Activated naive CD8-positive, alpha-beta T cell treated with anti-CD3 and anti-CD28 coated beads, Interleukin-2, amount 50 U/mL, for 24 hours (primary cell): Measurements from ENCODE around the gene NEK6.

Experiments used
- ATAC-seq: fragments of 150-1000 bp; cut with Tn5 transposase; one replicate; pipeline ENCODE4 v1.10.0; 2021
- DNase-seq: peaks from one replicate; pipeline ENCODE4 v3.0.0; 2021
- H3K27ac Mint-ChIP-seq: one replicate; pipeline ENCODE4 v1.8.0; 2021; ENCODE audit warnings: mild to moderate bottlenecking, mixed read lengths
- H3K27me3 Mint-ChIP-seq: one replicate; pipeline ENCODE4 v1.8.0; 2021; ENCODE audit warnings: mixed read lengths
- H3K36me3 Mint-ChIP-seq: one replicate; pipeline ENCODE4 v1.8.0; 2021; ENCODE audit warnings: low read depth, mixed read lengths
- H3K4me1 Mint-ChIP-seq: one replicate; pipeline ENCODE4 v1.8.0; 2021; ENCODE audit warnings: mixed read lengths
- H3K4me3 Mint-ChIP-seq: one replicate; pipeline ENCODE4 v1.8.0; 2021; ENCODE audit warnings: mild to moderate bottlenecking, moderate library complexity, mixed read lengths
- H3K9me3 Mint-ChIP-seq: one replicate; pipeline ENCODE4 v1.8.0; 2021; ENCODE audit warnings: mixed read lengths

The NEK6 gene

DNA sequence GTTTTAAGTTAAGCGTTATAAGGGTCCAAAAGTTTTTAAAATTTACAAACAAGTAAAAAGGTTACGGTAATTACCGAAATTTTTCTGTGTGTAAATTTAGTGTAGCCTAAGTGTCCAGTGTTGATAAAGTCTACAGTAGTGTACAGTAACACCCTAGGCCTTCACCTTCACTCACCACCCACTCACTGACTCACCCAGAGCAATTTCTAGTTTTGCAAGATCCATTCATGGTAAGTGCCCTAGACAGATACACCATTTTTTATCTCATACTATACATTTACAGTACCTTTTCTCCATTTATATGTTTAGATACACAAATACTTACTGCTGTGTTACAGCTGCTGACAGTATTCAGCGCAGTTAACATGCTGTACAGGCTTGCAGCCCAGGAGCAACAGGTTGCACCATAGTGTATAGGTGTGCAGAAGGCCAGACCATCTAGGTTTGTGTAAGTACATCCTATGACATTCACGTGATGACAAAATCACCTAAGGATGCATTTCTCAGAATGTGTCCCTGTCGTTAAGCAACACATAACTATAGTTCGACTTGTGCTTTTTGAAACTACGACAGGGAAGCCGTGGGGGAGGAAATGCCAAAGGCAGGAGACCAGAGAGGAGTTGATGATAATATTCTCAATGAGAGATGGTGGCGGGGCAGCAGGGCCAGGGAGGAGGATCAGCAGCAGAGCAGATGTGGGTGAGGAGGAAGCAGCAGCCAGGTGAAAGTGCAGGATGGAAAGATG lies 108.9 kb downstream of the NEK6 start:
- no peaks in the 10 kb centered on the region for H3K9me3 Mint-ChIP-seq
- peaks cover 20% of the 10 kb centered on the region for H3K36me3 Mint-ChIP-seq
- H3K4me1 Mint-ChIP-seq: peaks cover 37% of the 10 kb centered on the region
- no peak for DNase-seq
- H3K4me3 Mint-ChIP-seq: no peak overlapping the region
- H3K27ac Mint-ChIP-seq: peak overlapping the region; percentile 24
- no peaks in the 10 kb centered on the region for H3K27me3 Mint-ChIP-seq
- ATAC-seq: peak; percentile 36

DNA sequence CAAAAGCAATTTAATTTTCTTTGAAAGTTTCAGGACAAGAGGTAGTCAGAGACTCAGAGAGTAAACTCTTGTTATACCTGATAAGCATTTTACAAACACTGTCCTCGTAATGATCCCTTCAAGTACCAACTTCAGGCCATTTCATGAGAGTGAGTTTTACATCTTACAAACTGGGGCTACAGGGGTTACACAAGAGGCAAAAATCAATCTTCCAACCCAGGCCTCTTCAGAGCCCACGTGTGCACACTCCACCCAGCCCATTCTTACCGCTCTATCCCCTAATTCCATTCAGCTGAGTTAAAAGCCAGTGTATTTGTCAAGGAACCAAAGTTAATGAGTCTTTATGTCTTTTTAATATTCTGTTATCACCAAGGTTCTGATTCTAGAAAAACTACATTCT lies 110.9 kb downstream of the NEK6 start:
- Mint-ChIP-seq H3K27me3 (no peaks in the 10 kb centered on the region), H3K4me1 (peaks cover 37% of the 10 kb centered on the region), H3K9me3 (no peaks in the 10 kb centered on the region), H3K4me3 (no peak overlapping the region), H3K36me3 (peaks cover 17% of the 10 kb centered on the region), H3K27ac (no peak overlapping the region)
- no peak for ATAC-seq
- DNase-seq: no peak

GRCh38 chr9:124369231-124369797 lies 111.6 kb downstream of the NEK6 start:
- Mint-ChIP-seq H3K9me3 (no peaks in the 10 kb centered on the region), H3K27ac (no peak overlapping the region), H3K27me3 (no peaks in the 10 kb centered on the region), H3K4me1 (peaks cover 37% of the 10 kb centered on the region), H3K4me3 (no peak overlapping the region), H3K36me3 (peaks cover 19% of the 10 kb centered on the region)
- DNase-seq (no peak), ATAC-seq (no peak)

GRCh38 chr9:124370896-124371582 lies 113.3 kb downstream of the NEK6 start:
- peaks cover 35% of the 10 kb centered on the region for H3K4me1 Mint-ChIP-seq

GRCh38 chr9:124372038-124372437 lies 114.3 kb downstream of the NEK6 start:
- Mint-ChIP-seq H3K9me3 (no peaks in the 10 kb centered on the region), H3K27me3 (no peaks in the 10 kb centered on the region), H3K4me3 (no peak overlapping the region), H3K36me3 (peaks cover 29% of the 10 kb centered on the region), H3K4me1 (peaks cover 28% of the 10 kb centered on the region), H3K27ac (no peak overlapping the region)
- ATAC-seq (no peak), DNase-seq (no peak)

More at GRCh38 chr9:124370896-124371582, 113.3 kb downstream of the NEK6 start:
- Mint-ChIP-seq H3K4me3 (no peak overlapping the region), H3K9me3 (no peaks in the 10 kb centered on the region), H3K36me3 (peaks cover 25% of the 10 kb centered on the region), H3K27ac (no peak overlapping the region), H3K27me3 (no peaks in the 10 kb centered on the region)
- ATAC-seq (no peak), DNase-seq (no peak)

DNA sequence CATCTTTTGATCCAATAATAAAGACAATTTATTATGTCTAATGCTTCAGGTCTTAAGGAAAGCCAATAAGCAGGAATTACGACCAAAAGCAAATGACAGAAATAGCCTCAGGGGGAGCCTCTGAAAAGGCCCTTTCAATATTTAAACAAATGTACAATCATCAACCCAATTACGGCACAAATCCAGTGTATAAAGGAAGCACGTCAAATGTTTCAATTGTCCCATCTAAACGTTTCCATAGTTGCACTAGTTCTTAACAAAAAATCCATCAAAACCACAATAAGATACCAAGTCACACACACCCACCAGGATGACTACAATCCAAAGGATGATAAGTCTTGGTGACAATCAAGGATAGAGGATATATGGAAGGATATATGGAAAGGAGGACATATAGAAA lies 115.6 kb downstream of the NEK6 start:
- H3K36me3 Mint-ChIP-seq: peaks cover 36% of the 10 kb centered on the region
- H3K27ac Mint-ChIP-seq: no peak overlapping the region
- H3K4me3 Mint-ChIP-seq: no peak overlapping the region
- ATAC-seq (no peak), DNase-seq (no peak)
- peaks cover 20% of the 10 kb centered on the region for H3K4me1 Mint-ChIP-seq
- no peaks in the 10 kb centered on the region for H3K9me3 Mint-ChIP-seq
- H3K27me3 Mint-ChIP-seq: no peaks in the 10 kb centered on the region

GRCh38 chr9:124373851-124374250 lies 116.1 kb downstream of the NEK6 start:
- Mint-ChIP-seq H3K36me3 (peaks cover 36% of the 10 kb centered on the region), H3K27me3 (no peaks in the 10 kb centered on the region), H3K9me3 (no peaks in the 10 kb centered on the region), H3K4me1 (peaks cover 20% of the 10 kb centered on the region), H3K27ac (no peak overlapping the region), H3K4me3 (no peak overlapping the region)
- DNase-seq (no peak), ATAC-seq (no peak)

GRCh38 chr9:124375726-124376125 lies 118.0 kb downstream of the NEK6 start:
- DNase-seq (no peak), ATAC-seq (no peak)
- Mint-ChIP-seq H3K4me1 (peaks cover 25% of the 10 kb centered on the region), H3K36me3 (peaks cover 44% of the 10 kb centered on the region), H3K9me3 (no peaks in the 10 kb centered on the region), H3K27me3 (no peaks in the 10 kb centered on the region), H3K4me3 (no peak overlapping the region), H3K27ac (no peak overlapping the region)

DNA sequence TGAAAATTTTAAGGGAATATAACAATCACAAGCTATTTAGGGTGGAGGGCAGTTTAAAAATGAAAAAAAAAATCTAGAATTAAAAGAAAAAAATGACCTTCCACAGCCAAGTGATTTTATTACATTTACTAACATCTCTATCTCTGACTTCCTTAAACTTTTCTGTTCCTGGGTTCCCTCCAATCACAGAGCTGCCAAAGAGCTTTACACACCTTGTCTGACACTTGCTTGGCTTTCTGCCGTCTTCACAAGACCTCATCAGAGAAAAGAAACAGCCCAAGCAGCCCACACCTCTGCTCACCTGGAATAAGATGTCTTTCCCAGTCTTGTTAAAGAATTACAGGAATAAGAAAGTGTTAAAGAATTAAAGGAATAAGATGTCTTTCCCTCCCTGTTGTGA lies 118.6 kb downstream of the NEK6 start:
- H3K27ac Mint-ChIP-seq: no peak overlapping the region
- no peak overlapping the region for H3K4me3 Mint-ChIP-seq
- peaks cover 48% of the 10 kb centered on the region for H3K36me3 Mint-ChIP-seq
- H3K27me3 Mint-ChIP-seq: no peaks in the 10 kb centered on the region
- H3K9me3 Mint-ChIP-seq: no peaks in the 10 kb centered on the region
- ATAC-seq: no peak
- peaks cover 25% of the 10 kb centered on the region for H3K4me1 Mint-ChIP-seq
- no peak for DNase-seq

DNA sequence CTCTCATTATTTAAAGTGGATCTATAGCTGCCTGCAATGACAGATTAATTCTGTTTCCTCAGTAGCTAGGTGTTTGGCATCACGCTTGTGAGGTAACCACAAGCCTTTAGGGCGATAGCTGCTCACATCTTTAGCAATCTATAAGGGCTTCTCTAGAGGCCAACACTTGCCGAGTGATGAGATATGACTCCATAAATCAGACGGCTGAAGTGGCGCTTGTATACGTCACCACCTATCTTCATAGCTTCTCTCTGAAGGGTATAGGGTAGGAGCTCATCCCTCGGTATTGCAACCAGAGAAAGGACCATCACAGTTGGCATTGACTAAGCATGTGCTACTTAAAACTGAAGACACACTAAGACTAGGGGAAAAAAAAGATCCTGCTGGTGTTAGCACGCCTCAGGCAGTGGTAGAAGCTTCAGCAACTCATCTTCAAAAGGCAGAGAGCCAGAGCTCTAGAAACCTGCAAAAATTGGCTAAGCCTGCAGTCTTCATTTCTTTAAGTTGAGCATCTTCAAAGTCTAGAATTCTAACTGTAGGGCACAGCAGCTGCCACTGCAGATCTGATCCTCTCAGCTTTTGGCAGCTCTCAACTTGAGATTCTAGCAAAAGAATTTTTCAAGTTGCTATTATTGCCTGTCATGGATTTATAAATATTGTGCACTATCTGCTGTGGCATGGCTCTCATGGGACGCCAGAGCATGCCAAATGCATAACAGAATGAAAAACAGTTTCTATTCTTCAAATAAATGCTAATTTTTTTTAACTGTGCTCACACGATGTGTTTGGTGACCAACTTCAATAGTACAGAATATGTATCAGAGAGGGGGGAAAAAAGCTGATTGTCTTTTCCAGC lies 120.0 kb downstream of the NEK6 start:
- H3K9me3 Mint-ChIP-seq: no peaks in the 10 kb centered on the region

DNA sequence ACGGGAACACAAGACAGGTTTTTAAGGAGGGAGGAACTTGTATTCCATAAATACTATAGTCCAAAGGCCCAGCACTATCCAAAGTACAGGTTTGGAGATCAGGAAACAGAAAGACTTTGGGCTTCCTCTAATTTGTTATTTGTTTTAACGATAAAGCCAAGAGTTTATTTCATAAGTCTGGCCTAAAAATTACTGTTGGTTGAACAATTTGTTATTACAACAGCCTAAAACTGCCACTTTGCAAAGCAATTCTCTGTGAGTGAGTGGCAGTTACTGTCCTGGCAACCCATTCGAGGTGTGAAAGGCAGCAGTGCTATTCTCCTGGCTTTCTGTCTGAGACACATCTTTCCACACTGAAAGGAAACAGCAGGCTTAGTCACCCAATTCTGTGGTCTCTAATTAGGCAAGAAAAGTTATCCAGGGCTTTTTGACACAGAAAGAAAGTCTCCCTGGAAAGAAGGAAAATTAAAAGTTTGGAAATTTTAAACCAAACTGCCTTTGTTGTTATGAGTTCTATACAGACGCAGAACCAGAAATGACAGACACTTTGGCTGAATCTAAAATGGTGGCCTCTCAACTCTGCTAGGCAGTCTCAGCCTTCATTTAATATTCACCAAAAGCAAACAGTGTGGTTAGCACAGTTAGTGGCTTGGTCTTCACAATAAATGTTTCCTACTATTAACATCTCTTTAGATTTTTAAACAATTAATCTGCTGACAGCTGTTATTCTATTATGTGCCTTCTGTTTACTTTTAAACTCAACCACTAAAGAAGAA lies 123.6 kb downstream of the NEK6 start:
- ATAC-seq (peak; percentile 95), DNase-seq (peak; percentile 14)
- H3K36me3 Mint-ChIP-seq: peaks cover 49% of the 10 kb centered on the region
- H3K4me3 Mint-ChIP-seq: no peak overlapping the region
- no peaks in the 10 kb centered on the region for H3K9me3 Mint-ChIP-seq
- H3K4me1 Mint-ChIP-seq: peaks cover 31% of the 10 kb centered on the region
- H3K27me3 Mint-ChIP-seq: no peaks in the 10 kb centered on the region
- H3K27ac Mint-ChIP-seq: peak overlapping the region; percentile 54

More for the DNA sequence above, 120.0 kb downstream of the NEK6 start:
- DNase-seq (no peak), ATAC-seq (no peak)
- Mint-ChIP-seq H3K27ac (no peak overlapping the region), H3K27me3 (no peaks in the 10 kb centered on the region), H3K4me3 (no peak overlapping the region), H3K36me3 (peaks cover 46% of the 10 kb centered on the region), H3K4me1 (peaks cover 30% of the 10 kb centered on the region)

DNA sequence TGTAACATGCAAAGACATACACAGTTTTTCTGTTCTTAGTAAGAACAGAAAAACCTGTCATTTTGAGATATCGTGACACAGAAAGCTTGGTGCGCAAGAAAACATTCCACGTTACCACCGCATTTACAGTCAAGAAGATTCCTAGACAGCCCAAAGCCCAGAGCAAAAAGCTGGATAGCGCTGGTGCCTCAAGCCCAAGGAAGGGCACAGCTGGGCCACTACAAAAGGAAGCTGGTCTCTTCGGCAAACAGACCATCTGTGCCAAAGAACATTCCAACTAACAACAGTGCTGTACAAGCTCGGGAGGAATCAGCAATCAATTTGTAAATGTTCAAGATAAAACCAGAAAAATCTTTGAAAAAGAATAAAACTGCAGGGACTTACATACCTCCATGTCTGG lies 126.5 kb downstream of the NEK6 start:
- no peaks in the 10 kb centered on the region for H3K9me3 Mint-ChIP-seq
- H3K4me3 Mint-ChIP-seq: no peak overlapping the region
- ATAC-seq (no peak), DNase-seq (no peak)
- no peak overlapping the region for H3K27ac Mint-ChIP-seq
- peaks cover 37% of the 10 kb centered on the region for H3K36me3 Mint-ChIP-seq
- peaks cover 37% of the 10 kb centered on the region for H3K4me1 Mint-ChIP-seq
- H3K27me3 Mint-ChIP-seq: no peaks in the 10 kb centered on the region

DNA sequence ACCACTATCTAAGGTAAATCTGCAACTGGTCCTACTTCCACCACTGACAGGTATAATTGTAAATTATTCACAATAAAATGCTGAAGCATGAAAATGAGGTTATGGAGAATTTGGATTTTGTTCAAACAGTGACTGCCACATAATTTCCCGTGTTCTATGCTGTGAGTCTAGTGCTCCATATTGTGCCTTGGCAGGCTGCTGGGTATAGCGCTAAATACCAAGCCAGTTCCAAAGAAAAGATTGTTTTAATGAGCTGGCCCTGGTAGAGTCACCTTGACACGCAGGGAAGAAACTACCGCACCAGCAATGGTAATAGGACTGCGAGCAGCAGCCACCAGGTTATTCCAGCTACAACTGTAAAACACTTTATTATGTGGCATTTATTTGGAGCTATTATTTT lies 127.1 kb downstream of the NEK6 start:
- peaks cover 36% of the 10 kb centered on the region for H3K36me3 Mint-ChIP-seq
- H3K4me3 Mint-ChIP-seq: no peak overlapping the region
- no peak for ATAC-seq
- H3K9me3 Mint-ChIP-seq: no peaks in the 10 kb centered on the region
- peaks cover 39% of the 10 kb centered on the region for H3K4me1 Mint-ChIP-seq
- no peaks in the 10 kb centered on the region for H3K27me3 Mint-ChIP-seq
- DNase-seq: no peak
- H3K27ac Mint-ChIP-seq: no peak overlapping the region

GRCh38 chr9:124385623-124386022 lies 127.9 kb downstream of the NEK6 start:
- no peak for ATAC-seq
- Mint-ChIP-seq H3K27ac (no peak overlapping the region), H3K9me3 (no peaks in the 10 kb centered on the region), H3K27me3 (no peaks in the 10 kb centered on the region), H3K36me3 (peaks cover 31% of the 10 kb centered on the region), H3K4me1 (peaks cover 40% of the 10 kb centered on the region), H3K4me3 (no peak overlapping the region)
- no peak for DNase-seq
